Endothelial cell of umbilical vein (primary cell): ENCODE data around the gene CTDSPL. TPM values are rescaled to one million over a fixed set of nuclear protein-coding genes. Genes with fewer than 3 reads are reported as not detected.
A peak's percentile ranks its signal among the peaks of the same experiment; 100 is the strongest.

Source experiments
- BruUV-seq: library from RNA; stranded (reverse); fragments of 400-500 nt; replicated peaks from 2 replicates; lab custom pipeline; 2021; lab: Mats Ljungman, UMichigan
- CTCF ChIA-PET: fragments of 300-600, 350-600 bp; sonication (Branson Sonifier 250); formaldehyde crosslinking; loops from one replicate; lab custom pipeline; 2021; ENCODE audit warnings: antibody characterized with exemption, inconsistent platforms; lab: Charles Lee
- POLR2A ChIA-PET: fragments of 300-600, 350-600 bp; sonication (Branson Sonifier 250); formaldehyde crosslinking; loops from one replicate; lab custom pipeline; 2021; ENCODE audit warnings: antibody characterized with exemption, inconsistent platforms; lab: Charles Lee
- DNase-seq: peaks from one replicate; pipeline ENCODE4 v3.0.0-alpha.2; 2011; ENCODE audit warnings: low read depth, low spot score
- FAIRE-seq: peaks from 2 replicates; lab custom pipeline; 2011; peaks lifted over from hg19 to GRCh38; lab: Jason Lieb, UNC
- H2AFZ ChIP-seq: 2 replicates; pipeline ENCODE4 v1.6.0; 2012; ENCODE audit warnings: low read depth, low read length, control low read depth, inconsistent platforms
- H3K27ac ChIP-seq: 2 replicates; pipeline ENCODE4 v1.5.1; 2011; ENCODE audit warnings: low read depth, mild to moderate bottlenecking, control low read depth, low read length, moderate library complexity; ENCODE audit not compliant: insufficient read depth
- H3K27me3 ChIP-seq, 2 experiments: 2 replicates each; pipeline versions ENCODE4 v1.6.0 to v1.6.1; 2011; ENCODE audit warnings: low read length in 2 of 2, mixed read lengths in 1 of 2; ENCODE audit not compliant: control insufficient read depth in 2 of 2, insufficient read depth in 2 of 2
- H3K36me3 ChIP-seq, 2 experiments: 2 replicates in 1 of 2; 3 replicates in 1 of 2; pipeline ENCODE4 v1.5.1; 2011; ENCODE audit warnings: low read length in 2 of 2, mild to moderate bottlenecking in 1 of 2, moderate library complexity in 1 of 2; ENCODE audit not compliant: control insufficient read depth in 2 of 2, insufficient read depth in 2 of 2; ENCODE audit errors: extremely low read depth in 1 of 2
- H3K4me1 ChIP-seq: 3 replicates; pipeline ENCODE4 v1.5.1; 2011; ENCODE audit warnings: mild to moderate bottlenecking, low read length; ENCODE audit not compliant: control insufficient read depth, insufficient read depth; ENCODE audit errors: extremely low read depth
- H3K4me2 ChIP-seq: 2 replicates; pipeline ENCODE4 v1.6.1; 2011; ENCODE audit warnings: low read length, control low read depth, mixed read lengths; ENCODE audit not compliant: insufficient read depth
- H3K4me3 ChIP-seq, 3 experiments: fragments of 200-600 bp in 1 of 3; sonication (generic), shearing (Covaris generic) in 1 of 3; replicated peaks in 1 of 3; 2 replicates each; pipeline ENCODE4 v1.5.1; 2011 to 2016; ENCODE audit warnings: control low read depth in 3 of 3, low read length in 3 of 3, mild to moderate bottlenecking in 2 of 3, inconsistent platforms in 1 of 3, low read depth in 1 of 3, moderate library complexity in 1 of 3; ENCODE audit not compliant: insufficient read depth in 1 of 3
- H3K79me2 ChIP-seq: 2 replicates; pipeline ENCODE4 v1.6.0; 2012; ENCODE audit warnings: low read length, inconsistent platforms; ENCODE audit not compliant: control insufficient read depth, insufficient read depth
- H3K9ac ChIP-seq: replicated peaks from 2 replicates; pipeline ENCODE3; 2011; ENCODE audit warnings: low read length, control low read depth; ENCODE audit not compliant: insufficient read depth; ENCODE audit errors: extremely low read depth
- H3K9me1 ChIP-seq: replicated peaks from 3 replicates; pipeline ENCODE4 v1.6.0; 2011; ENCODE audit warnings: mild to moderate bottlenecking, low read length; ENCODE audit not compliant: control insufficient read depth, insufficient read depth; ENCODE audit errors: extremely low read depth
- H3K9me3 ChIP-seq: replicated peaks from 2 replicates; pipeline ENCODE4 v1.5.1; 2012; ENCODE audit warnings: low read length, inconsistent platforms; ENCODE audit not compliant: control insufficient read depth, insufficient read depth
- H4K20me1 ChIP-seq: replicated peaks from 2 replicates; pipeline ENCODE3; 2011; ENCODE audit warnings: mild to moderate bottlenecking, low read length; ENCODE audit not compliant: control insufficient read depth, insufficient read depth; ENCODE audit errors: extremely low read depth
- CTCF ChIP-seq, 2 donors: IDR thresholded peaks; 1 replicate in 1 of 2; 2 replicates in 1 of 2; pipeline ENCODE4 v1.5.1; 2011; ENCODE audit warnings: low read length in 2 of 2, mild to moderate bottlenecking in 2 of 2, moderate library complexity in 2 of 2, control low read depth in 1 of 2, inconsistent platforms in 1 of 2, low read depth in 1 of 2; ENCODE audit not compliant: insufficient read depth in 1 of 2; ENCODE audit errors: extremely low read depth in 1 of 2
- EZH2 ChIP-seq: IDR thresholded peaks from 2 replicates; pipeline ENCODE4 v1.6.1; 2012; ENCODE audit warnings: borderline replicate concordance, low read depth, mild to moderate bottlenecking, moderate library complexity, low read length, inconsistent platforms; ENCODE audit not compliant: severe bottlenecking
- FOS ChIP-seq: IDR thresholded peaks from 2 replicates; pipeline ENCODE4 v1.6.1; 2011; ENCODE audit warnings: mild to moderate bottlenecking, low read length, moderate library complexity, borderline replicate concordance; ENCODE audit not compliant: insufficient read depth
- JUN ChIP-seq: IDR thresholded peaks from 2 replicates; pipeline ENCODE4 v1.6.1; 2011; ENCODE audit warnings: borderline replicate concordance, low read depth; ENCODE audit not compliant: insufficient read length, insufficient read depth
- MAX ChIP-seq: IDR thresholded peaks from 2 replicates; pipeline ENCODE4 v1.6.1; 2011; ENCODE audit not compliant: insufficient read depth, insufficient read length
- MYC ChIP-seq: IDR thresholded peaks from one replicate; pipeline ENCODE4 v1.6.1; 2011; ENCODE audit warnings: mild to moderate bottlenecking, low read depth, low read length
- POLR2A ChIP-seq: IDR thresholded peaks from 2 replicates; pipeline ENCODE4 v1.6.1; 2012; ENCODE audit warnings: low read depth, mild to moderate bottlenecking, control low read depth, low read length
- POLR2AphosphoS5 ChIP-seq: IDR thresholded peaks from 2 replicates; pipeline ENCODE4 v1.6.1; 2012; ENCODE audit warnings: low read depth, mild to moderate bottlenecking, control low read depth, low read length, moderate library complexity; ENCODE audit not compliant: insufficient read depth
- dilution Hi-C: fragments of 300-500 bp; cut with MboI; formaldehyde crosslinking; loops from one replicate; pipeline ENCODE4 v1.15.0; 2019; ENCODE audit warnings: low sequenced_read_pairs; ENCODE audit not compliant: extremely low pct_ligation_motif_present
- intact Hi-C: fragments of 100-400 bp; cut with micrococcal nuclease; formaldehyde crosslinking; loops from one replicate; pipeline ENCODE4 v1.10.0; 2022
- polyA plus RNA-seq, 4 experiments: library from polyadenylated mRNA; depleted of rRNA in 3 of 4; stranded (reverse) in 3 of 4; unstranded in 1 of 4; fragments of >200 nt; gene quantifications; 2 replicates each; pipeline versions ENCODE4 v1.2.1 to v1.2.3, GENCODE V29; 2011 to 2012; ENCODE audit warnings: missing spikeins in 1 of 4
- total RNA-seq: library from RNA; stranded (reverse); gene quantifications from 2 replicates; pipeline ENCODE4 v1.2.3, GENCODE V29; 2021

The CTDSPL gene
- total and polyA plus RNA-seq, 2 donors (not counting 3 experiments of a cell fraction or from before 2014, with no cell fraction given), result 30.1 to 43.2 TPM

GRCh38 chr3:38007754-38008090, 146.0 kb downstream of the CTDSPL start:
- Histone ChIP-seq H3K9ac (no peak overlapping the region), H3K36me3 (peaks cover 0 to 9% of the 10 kb centered on the region in 2 experiments), H2AFZ (no peak overlapping the region), H3K9me3 (no peaks in the 10 kb centered on the region), H3K4me1 (no peaks in the 10 kb centered on the region), H3K27ac (no peak overlapping the region), H3K4me2 (no peak overlapping the region), H3K27me3 (no peaks in the 10 kb centered on the region), H3K4me3 (no peak overlapping the region), H4K20me1 (no peaks in the 10 kb centered on the region), H3K79me2 (no peaks in the 10 kb centered on the region), H3K9me1 (no peaks in the 10 kb centered on the region)
- dilution Hi-C loops (no loop called here), intact Hi-C loops (no loop called here)
- BruUV-seq, result TSS peak; percentile 17
- no peak for TF ChIP-seq CTCF (IDR thresholded peaks at IDR 0.05; ENCODE audit: extremely low read depth in 1 of 2, insufficient read depth in 1 of 2, low read depth in 1 of 2, low read length in 2 of 2)
- ChIA-PET POLR2A (no interaction called here), CTCF (interaction anchor here (0.7 to 2.1 kb wide), 2 partner anchors 8 to 33 kb away, joined by 3 to 7 read pairs; no protein-coding TSS in a partner anchor)
- DNase-seq (no peak), FAIRE-seq (no peak)

- Histone ChIP-seq H3K4me1 (no peaks in the 10 kb centered on the region), H3K79me2 (no peaks in the 10 kb centered on the region), H3K4me3 (no peak overlapping the region), H3K9ac (no peak overlapping the region), H3K27me3 (no peaks in the 10 kb centered on the region), H3K27ac (no peak overlapping the region), H3K36me3 (peaks cover 0 to 9% of the 10 kb centered on the region in 2 experiments), H4K20me1 (no peaks in the 10 kb centered on the region), H3K9me3 (no peaks in the 10 kb centered on the region), H3K9me1 (no peaks in the 10 kb centered on the region), H3K4me2 (no peak overlapping the region), H2AFZ (no peak overlapping the region)
- no TSS peak for BruUV-seq
- intact Hi-C loops, result no loop called here
- dilution Hi-C loops, result no loop called here
- ChIA-PET POLR2A (no interaction called here), CTCF (no interaction called here)
- DNase-seq, result no peak
- TF ChIP-seq POLR2AphosphoS5 (no peak), MAX (no peak), EZH2 (no peak), MYC (no peak), POLR2A (no peak), FOS (no peak), JUN (no peak)
- no peak for FAIRE-seq
These were observed 146.6 kb downstream of the CTDSPL start for GRCh38 chr3:38008191-38008701.
